HFFc6 (cell line): ENCODE data around the gene RHBDF1. TPM values are rescaled to one million over a fixed set of nuclear protein-coding genes. Genes with fewer than 3 reads are reported as not detected.
"Not testable (repeated sequence)": the region's sequence is repeated elsewhere in the genome, so short reads cannot be mapped to it uniquely, and the experiment has no call there.

Source experiments
- DNase-seq: peaks from one replicate; pipeline ENCODE4 v3.0.0-alpha.2; 2018
- H3K27ac Mint-ChIP-seq: 2 replicates; pipeline ENCODE4 v1.8.0; 2020; ENCODE audit warnings: mild to moderate bottlenecking, mixed read lengths
- H3K27me3 Mint-ChIP-seq: 2 replicates; pipeline ENCODE4 v1.8.0; 2021; ENCODE audit warnings: mild to moderate bottlenecking, moderate library complexity, mixed read lengths; ENCODE audit not compliant: insufficient read depth
- H3K36me3 Mint-ChIP-seq: 2 replicates; pipeline ENCODE4 v1.8.0; 2021; ENCODE audit warnings: low read depth, mixed read lengths
- H3K4me1 Mint-ChIP-seq: 2 replicates; pipeline ENCODE4 v1.8.0; 2020; ENCODE audit warnings: low read depth, mixed read lengths
- H3K4me3 Mint-ChIP-seq: 2 replicates; pipeline ENCODE4 v1.8.0; 2020; ENCODE audit warnings: mild to moderate bottlenecking, moderate library complexity, mixed read lengths
- H3K9me3 Mint-ChIP-seq: 2 replicates; pipeline ENCODE4 v1.8.0; 2020; ENCODE audit warnings: mild to moderate bottlenecking, mixed read lengths
- total RNA-seq, 6 experiments: library from RNA; stranded (reverse); fragmentation: NEBNext Ultra II Directional; extraction: Animal tissue kit (Norgen Biotek cat#: 25700); gene quantifications; 2 replicates in 1 of 6; 3 replicates in 5 of 6; pipeline ENCODE4 v1.2.3, GENCODE V29; 2021
- TF ChIP-seq, protein P1 (sequence below): fragments of 200-600 bp; sonication (generic); IDR thresholded peaks from 2 replicates; pipeline ENCODE4 v1.5.0; 2021; ENCODE audit warnings: antibody characterized with exemption, mild to moderate bottlenecking

Gene RHBDF1
- total RNA-seq, 6 experiments from 2014 or later, result 54.9 to 65.8 (median 60.0) TPM

DNA sequence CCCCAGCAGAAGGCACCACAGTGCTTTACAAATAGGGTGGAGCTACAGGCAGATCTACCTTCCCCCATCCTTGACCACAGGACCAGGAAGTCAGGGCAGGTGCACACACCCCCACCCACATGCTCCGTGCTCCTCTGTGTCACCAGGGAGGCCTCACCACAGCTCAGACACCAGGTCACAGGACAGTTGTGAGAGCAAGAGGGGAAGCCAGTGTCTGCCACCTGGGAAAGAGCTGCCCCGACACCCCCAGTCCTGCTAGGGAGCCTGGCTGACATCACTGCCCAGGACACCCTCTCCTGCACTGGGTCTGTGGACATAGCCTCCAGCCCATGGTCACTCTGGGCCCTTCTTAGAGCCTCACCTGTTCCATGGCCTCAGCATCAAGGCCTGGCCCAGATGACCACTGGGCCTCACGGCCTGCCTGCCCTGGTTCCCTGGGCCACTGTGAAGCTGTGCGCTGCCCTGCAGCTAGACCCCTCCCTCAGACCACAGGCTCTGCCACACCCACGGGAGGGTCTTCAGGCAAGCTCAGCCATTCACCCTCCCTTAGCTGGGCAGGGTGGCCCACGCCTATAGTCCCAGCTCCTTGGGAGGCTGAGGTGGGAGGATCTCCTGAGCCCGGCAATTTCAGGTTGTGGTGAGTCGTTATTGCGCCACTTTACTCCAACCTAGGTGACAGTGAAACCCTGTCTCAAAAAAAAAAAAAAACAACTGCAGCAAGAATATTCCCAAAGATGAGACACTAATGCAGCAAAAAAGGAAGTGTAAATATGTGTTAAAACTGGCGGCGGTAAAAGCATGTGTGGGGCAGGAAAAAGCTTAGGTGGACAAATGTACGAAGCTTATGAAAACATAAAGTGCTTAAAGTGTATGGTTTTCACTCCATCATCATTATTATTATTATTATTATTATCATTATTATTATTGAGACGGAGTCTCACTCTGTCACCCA lies 33.2 kb downstream of the RHBDF1 start:
- no peaks in the 10 kb centered on the region for H3K4me1 Mint-ChIP-seq
- H3K27me3 Mint-ChIP-seq, result no peaks in the 10 kb centered on the region
- H3K36me3 Mint-ChIP-seq, result peaks cover 18% of the 10 kb centered on the region
- TF ChIP-seq, protein P1, sequence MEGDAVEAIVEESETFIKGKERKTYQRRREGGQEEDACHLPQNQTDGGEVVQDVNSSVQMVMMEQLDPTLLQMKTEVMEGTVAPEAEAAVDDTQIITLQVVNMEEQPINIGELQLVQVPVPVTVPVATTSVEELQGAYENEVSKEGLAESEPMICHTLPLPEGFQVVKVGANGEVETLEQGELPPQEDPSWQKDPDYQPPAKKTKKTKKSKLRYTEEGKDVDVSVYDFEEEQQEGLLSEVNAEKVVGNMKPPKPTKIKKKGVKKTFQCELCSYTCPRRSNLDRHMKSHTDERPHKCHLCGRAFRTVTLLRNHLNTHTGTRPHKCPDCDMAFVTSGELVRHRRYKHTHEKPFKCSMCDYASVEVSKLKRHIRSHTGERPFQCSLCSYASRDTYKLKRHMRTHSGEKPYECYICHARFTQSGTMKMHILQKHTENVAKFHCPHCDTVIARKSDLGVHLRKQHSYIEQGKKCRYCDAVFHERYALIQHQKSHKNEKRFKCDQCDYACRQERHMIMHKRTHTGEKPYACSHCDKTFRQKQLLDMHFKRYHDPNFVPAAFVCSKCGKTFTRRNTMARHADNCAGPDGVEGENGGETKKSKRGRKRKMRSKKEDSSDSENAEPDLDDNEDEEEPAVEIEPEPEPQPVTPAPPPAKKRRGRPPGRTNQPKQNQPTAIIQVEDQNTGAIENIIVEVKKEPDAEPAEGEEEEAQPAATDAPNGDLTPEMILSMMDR, result no peak
- no peaks in the 10 kb centered on the region for H3K9me3 Mint-ChIP-seq
- H3K27ac Mint-ChIP-seq, result no peak overlapping the region
- no peak for DNase-seq
- no peak overlapping the region for H3K4me3 Mint-ChIP-seq

DNA sequence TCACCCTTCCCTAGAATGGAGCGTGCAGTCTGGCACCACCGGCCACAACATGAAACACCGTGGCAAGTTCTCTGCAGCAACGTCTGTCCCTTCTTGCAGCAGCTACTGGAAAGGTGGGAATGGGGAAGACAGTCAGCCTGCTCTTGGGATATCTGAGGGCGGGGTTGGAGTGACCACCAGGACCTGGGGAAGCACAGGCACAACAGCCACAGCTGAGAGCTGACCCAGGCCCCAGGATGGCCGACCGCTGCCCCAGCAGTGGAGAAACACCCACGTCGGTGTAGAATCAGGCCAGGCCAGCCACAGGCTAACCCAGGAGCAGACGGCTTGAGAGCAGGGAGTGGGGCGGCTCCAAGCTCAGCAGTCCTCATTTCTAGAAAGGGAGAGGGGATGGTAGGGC lies 34.2 kb downstream of the RHBDF1 start:
- not testable (repeated sequence) for H3K27ac Mint-ChIP-seq, H3K9me3 Mint-ChIP-seq, H3K4me3 Mint-ChIP-seq, H3K27me3 Mint-ChIP-seq, H3K4me1 Mint-ChIP-seq, DNase-seq
- peaks cover 12% of the 10 kb centered on the region for H3K36me3 Mint-ChIP-seq

DNA sequence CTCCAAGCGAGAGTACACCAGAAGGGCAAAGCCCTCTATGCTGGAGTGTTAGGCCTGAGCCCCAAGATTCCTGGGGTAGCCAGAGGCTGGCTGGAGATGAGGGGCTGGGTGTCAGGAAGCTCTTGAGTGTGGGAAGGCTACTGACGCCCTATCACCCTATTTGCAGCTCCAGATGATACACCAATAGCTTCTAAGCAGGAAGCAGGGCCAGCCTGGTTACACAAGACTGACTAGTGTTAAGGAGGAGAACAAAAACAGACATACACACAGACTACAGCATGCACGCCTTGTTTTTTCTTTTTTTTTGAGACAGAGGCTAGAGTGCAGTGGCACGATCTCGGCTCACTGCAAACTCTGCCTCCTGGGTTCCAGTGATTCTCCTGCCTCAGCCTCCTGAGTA lies 34.9 kb downstream of the RHBDF1 start:
- peaks cover 7% of the 10 kb centered on the region; the same call in 1 of the 2 replicates for H3K36me3 Mint-ChIP-seq
- no peaks in the 10 kb centered on the region for H3K4me1 Mint-ChIP-seq
- H3K27ac Mint-ChIP-seq, result no peak overlapping the region
- TF ChIP-seq, protein P1, result no peak
- no peaks in the 10 kb centered on the region for H3K9me3 Mint-ChIP-seq
- no peaks in the 10 kb centered on the region for H3K27me3 Mint-ChIP-seq
- no peak for DNase-seq
- H3K4me3 Mint-ChIP-seq, result no peak overlapping the region

DNA sequence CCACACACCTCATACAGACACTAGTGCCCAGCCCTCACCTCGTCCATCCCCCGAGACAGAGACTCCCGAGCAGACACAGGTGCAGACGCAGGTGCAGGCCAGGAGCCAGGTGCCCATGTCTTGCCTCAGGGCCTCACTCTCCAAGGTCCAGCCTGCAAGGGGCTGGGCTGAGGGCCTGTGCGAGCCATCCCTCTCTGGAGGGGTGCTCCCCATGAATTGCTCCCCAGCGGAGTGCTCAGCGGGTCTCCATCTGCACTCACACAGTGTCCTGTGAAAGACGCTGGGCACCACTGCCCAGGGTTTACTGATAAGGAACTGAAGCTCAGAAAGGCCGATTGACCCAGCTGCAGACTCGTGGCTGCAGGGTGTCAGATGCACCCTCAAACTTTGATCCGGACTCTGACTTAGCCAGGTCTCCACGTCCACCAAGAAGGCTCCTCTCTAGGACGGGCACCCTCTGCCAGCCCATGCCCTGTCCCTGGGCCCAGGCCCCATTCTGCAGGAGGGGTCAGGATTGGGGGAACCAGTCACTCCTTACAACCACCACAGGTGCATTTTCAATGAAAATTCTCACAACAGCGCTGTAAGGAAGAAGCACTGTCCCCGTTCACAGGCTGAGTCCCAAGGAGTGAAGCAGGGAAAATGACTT lies 36.0 kb downstream of the RHBDF1 start:
- H3K36me3 Mint-ChIP-seq, result no peaks in the 10 kb centered on the region
- H3K9me3 Mint-ChIP-seq, result no peaks in the 10 kb centered on the region
- DNase-seq, result no peak
- H3K27ac Mint-ChIP-seq, result no peak overlapping the region
- H3K27me3 Mint-ChIP-seq, result no peaks in the 10 kb centered on the region
- no peaks in the 10 kb centered on the region for H3K4me1 Mint-ChIP-seq
- TF ChIP-seq, protein P1, result no peak
- H3K4me3 Mint-ChIP-seq, result no peak overlapping the region

DNA sequence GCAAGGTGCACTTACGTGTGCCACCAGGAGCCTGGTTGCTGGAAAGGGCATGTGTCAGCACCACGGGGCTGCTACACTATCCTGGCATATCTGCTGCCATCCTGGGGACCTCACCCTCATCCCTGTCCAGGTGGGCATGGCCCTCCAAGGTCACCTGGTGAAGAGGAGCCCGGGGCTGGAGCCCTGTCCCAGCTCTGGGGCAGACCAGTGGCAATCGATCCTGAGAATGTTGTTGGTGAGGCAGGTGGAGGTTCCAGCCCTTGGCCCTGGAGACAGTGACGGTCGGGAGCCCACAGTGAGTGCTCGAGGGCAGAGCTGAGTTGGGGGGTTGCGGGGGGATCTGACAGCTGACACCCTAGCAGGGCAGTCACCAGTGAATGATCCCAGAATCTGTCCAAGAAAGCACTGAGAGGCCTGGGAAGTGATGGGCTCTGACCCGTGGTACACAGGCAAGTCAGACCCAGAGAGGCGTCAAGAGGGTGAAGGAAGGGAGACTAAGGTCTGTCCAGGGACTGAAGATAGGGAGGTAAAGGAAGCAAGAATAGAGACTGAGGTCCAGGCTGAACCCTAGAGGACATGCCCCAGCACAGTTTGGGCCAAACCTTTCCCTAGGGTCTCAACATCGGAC lies 36.6 kb downstream of the RHBDF1 start:
- TF ChIP-seq, protein P1, result no peak
- no peaks in the 10 kb centered on the region for H3K9me3 Mint-ChIP-seq
- H3K4me1 Mint-ChIP-seq, result no peaks in the 10 kb centered on the region
- H3K27ac Mint-ChIP-seq, result no peak overlapping the region
- H3K36me3 Mint-ChIP-seq, result no peaks in the 10 kb centered on the region
- DNase-seq, result no peak
- no peaks in the 10 kb centered on the region for H3K27me3 Mint-ChIP-seq
- H3K4me3 Mint-ChIP-seq, result no peak overlapping the region
